Gastroesophageal sphincter (tissue), 3 donors: Measurements from ENCODE around the gene GTF2F2.

ENCODE experiments used
- EP300 ChIP-seq: sonication (generic); formaldehyde crosslinking; IDR thresholded peaks from one replicate; pipeline ENCODE4 v1.6.1; 2017; ENCODE audit warnings: antibody characterized with exemption, mild to moderate bottlenecking
- POLR2A ChIP-seq, 2 donors: fragments of 450-650 bp; IDR thresholded peaks; one replicate each; pipeline ENCODE4 v1.6.1; 2017; ENCODE audit warnings: antibody characterized with exemption in 2 of 2, mild to moderate bottlenecking in 2 of 2, moderate library complexity in 1 of 2
- TF ChIP-seq, protein P1 (sequence below), 4 experiments: fragments of 200-600 bp in 2 of 4; fragments of 450-650 bp in 2 of 4; sonication (generic) in 1 of 4; IDR thresholded peaks; one replicate each; pipeline ENCODE4 v1.5.1; 2017 to 2019; ENCODE audit warnings: antibody characterized with exemption in 4 of 4, mild to moderate bottlenecking in 2 of 4, moderate library complexity in 2 of 4

DNA sequence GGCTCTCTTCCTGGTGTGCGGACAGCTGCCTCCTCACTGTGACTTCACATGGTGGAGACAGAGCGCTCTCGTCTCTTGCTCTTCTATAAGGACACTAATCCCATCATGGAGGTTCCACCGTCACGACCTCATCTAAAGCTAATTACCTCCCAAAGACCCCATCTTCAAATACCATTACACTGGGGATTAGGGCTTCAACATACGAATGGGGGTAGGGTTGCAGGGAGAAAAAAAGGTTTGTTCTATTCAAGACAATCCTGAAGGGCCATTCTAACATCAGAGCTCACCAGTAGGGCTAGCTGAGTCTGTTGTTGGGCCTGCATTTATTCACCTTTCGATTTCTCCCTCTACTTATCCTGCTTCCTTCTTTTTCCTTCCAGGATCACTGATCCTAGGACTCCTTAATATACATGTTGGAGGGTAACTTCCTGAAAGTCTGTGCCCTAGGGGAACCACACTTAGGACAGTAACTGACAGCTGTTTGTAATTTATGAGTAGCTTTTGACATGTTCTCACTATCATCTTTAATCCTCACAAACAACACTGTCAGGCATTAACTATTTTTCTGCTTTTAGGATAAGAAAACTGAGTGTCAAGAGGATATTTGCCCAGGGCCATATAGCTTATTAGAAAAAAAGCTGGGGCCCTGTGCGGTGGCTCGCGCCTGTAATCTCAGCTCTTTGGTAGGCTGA is 18.8 kb upstream of the GTF2F2 start:
- TF ChIP-seq, protein P1, sequence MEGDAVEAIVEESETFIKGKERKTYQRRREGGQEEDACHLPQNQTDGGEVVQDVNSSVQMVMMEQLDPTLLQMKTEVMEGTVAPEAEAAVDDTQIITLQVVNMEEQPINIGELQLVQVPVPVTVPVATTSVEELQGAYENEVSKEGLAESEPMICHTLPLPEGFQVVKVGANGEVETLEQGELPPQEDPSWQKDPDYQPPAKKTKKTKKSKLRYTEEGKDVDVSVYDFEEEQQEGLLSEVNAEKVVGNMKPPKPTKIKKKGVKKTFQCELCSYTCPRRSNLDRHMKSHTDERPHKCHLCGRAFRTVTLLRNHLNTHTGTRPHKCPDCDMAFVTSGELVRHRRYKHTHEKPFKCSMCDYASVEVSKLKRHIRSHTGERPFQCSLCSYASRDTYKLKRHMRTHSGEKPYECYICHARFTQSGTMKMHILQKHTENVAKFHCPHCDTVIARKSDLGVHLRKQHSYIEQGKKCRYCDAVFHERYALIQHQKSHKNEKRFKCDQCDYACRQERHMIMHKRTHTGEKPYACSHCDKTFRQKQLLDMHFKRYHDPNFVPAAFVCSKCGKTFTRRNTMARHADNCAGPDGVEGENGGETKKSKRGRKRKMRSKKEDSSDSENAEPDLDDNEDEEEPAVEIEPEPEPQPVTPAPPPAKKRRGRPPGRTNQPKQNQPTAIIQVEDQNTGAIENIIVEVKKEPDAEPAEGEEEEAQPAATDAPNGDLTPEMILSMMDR (IDR thresholded peaks at IDR 0.05), result no peak
- TF ChIP-seq POLR2A (IDR thresholded peaks at IDR 0.05) (no peak), EP300 (no peak)
